Measurements from ENCODE around the gene FRYL. TPM values are rescaled to one million over a fixed set of nuclear protein-coding genes. Genes with fewer than 3 reads are reported as not detected.

The FRYL gene
- 62.0 and 91.9 TPM in 2 replicates for total RNA-seq

DNA sequence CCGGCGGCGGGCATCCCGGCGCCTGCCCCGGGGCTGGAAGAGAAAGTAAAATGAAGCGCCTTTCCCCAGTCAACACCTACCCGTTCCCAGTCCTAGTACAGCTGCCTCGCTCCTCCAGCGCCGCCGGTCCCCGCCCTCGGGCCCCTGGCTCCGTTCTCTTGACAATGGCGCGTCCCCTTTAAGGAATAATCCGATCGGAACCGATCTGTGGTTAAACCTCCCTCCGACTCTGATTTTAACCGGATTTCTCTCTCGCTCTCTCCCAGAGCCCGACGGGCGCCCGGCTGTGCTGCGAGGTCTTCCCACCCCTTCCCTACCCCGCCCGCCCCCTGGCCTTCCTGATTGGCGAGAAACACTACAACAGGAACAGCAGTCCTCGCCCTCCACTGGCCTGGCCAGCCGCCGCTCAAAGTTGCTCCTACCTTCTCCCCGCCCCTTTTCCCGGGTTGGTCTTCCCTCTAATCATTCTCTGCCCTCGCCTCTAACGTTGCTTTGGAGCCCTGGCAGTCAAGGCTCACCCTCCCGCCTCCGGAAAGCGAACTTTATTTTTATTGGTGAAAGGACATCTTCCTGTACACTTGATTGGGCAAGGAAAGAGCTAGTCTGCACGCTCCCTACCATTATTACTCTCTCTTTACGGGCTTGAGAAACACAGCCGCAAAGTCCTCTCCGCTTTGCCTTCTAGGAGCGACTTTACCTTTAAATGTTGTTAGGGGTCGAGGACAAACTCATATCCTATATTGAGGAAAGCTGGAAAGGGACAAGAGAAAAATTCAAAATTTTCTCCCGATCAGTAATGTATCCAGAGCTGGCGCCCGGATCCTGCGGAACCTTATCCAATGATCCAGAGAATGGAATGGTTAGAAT lies at the start of gene FRYL:
Gene FRYL, minus strand, starts transcription at position 282 of the 867 bp plus-strand sequence. CDS start 145,869 bp downstream, outside the sequence.

DNA sequence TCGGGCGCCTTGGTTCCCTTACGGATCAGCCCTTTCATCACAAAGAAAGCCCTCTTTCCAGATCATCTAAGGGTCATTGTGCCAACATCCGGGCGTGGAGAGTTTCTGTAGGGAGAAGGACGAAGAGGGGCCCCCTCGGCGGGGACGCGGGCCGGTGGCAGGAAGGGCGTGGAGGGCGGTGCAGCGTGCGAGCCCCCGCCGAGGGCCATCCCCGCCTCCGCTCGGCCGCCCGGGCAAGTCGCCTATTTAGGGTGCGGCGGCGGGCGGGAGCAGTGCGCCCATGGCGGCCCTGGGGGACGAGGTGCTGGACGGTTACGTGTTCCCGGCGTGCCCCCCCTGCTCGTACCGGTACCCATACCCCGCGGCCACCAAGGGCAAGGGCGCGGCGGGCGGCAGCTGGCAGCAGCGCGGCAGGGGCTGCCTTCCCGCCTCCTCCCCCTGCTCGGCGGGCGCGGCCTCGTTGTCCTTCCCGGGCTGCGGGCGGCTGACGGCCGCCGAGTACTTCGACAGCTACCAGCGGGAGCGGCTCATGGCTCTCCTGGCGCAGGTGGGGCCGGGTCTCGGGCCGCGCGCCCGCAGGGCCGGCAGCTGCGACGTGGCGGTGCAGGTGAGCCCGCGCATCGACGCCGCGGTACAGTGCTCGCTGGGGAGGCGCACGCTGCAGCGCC lies 289.9 kb downstream of the FRYL start, which contains the start of gene ZAR1:
Gene ZAR1, plus strand, starts transcription at position 241 of the 668 bp plus-strand sequence. Its CDS starts 40 bp downstream, at position 281.

DNA sequence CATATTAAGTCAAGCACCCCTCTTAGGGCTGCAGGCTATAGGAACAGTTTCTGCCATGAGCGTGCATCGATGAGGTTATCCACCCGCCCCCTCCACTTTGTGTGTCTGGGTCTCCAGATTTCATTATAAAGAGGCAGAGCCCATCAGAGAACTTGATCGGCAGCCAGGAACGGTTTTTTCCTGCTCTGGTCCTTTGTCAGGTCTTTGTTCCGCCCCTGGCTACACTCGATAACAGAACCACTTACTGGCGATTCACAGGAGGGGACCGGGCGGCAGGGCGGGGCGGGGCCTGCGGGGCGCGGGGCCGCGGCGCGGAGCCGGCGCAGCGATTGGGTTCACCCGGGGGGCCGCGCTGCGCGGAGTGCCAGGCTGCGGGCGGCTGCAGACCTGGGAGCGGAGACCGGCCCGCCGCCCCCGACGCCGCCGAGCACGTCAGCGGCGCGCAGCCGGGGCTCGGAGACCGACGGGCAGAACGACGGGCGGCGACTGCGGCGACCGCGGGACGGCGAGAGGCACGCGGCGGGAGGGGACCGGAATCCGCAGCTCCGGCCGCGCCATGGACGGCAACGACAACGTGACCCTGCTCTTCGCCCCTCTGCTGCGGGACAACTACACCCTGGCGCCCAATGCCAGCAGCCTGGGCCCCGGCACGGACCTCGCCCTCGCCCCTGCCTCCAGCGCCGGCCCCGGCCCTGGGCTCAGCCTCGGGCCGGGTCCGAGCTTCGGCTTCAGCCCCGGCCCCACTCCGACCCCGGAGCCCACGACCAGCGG lies 296.9 kb downstream of the FRYL start, which contains the start of gene SLC10A4:
Gene SLC10A4, plus strand, starts transcription at position 338 of the 771 bp plus-strand sequence. Its CDS starts 219 bp downstream, at position 557.

Other genes with a start within 250 kb of the FRYL start
- 82.9 and 89.7 TPM in 2 replicates for gene OCIAD1, start 50.8 kb upstream of the FRYL start, total RNA-seq
- gene OCIAD2, start 126.5 kb upstream of the FRYL start, total RNA-seq = 21.1 and 25.1 TPM in 2 replicates
- gene CWH43, start 206.0 kb upstream of the FRYL start, total RNA-seq = 0.12 TPM in 1 of 2 replicates, not detected in the other

Data from uterine smooth muscle cell (primary cell).